K562 (cell line): Measurements from ENCODE around the gene BLOC1S3. TPM values are rescaled to one million over a fixed set of nuclear protein-coding genes. Genes with fewer than 3 reads are reported as not detected.

ENCODE experiments used
- CAMTA2 ChIP-seq: fragments of 250-450 bp; sonication (Bioruptor Pico); conservative IDR thresholded peaks from 2 replicates; pipeline ENCODE4 v1.5.1; 2022
- CBX8 ChIP-seq: fragments of 200-600 bp; sonication (generic); IDR thresholded peaks from 2 replicates; pipeline ENCODE4 v1.6.1; 2012; ENCODE audit warnings: borderline replicate concordance, mixed run types, low read depth, mild to moderate bottlenecking, moderate library complexity, mixed read lengths, low read length, control low read depth, inconsistent platforms; ENCODE audit not compliant: poor library complexity, severe bottlenecking; ENCODE audit errors: extremely low read depth
- CREB3 ChIP-seq: fragments of 450-650 bp; conservative IDR thresholded peaks from 2 replicates; pipeline ENCODE4 v1.6.1; 2016; ENCODE audit warnings: missing genetic modification characterization, low read depth, mild to moderate bottlenecking, missing compliant biosample characterization, moderate library complexity
- FOSL1 ChIP-seq: fragments of 200-800 bp; sonication (Bioruptor generic); conservative IDR thresholded peaks from 2 replicates; pipeline ENCODE4 v1.6.1; 2016; ENCODE audit warnings: missing genetic modification characterization, missing compliant biosample characterization
- GABPB2 ChIP-seq: fragments of 250-450 bp; sonication (Bioruptor Pico); conservative IDR thresholded peaks from 2 replicates; pipeline ENCODE4 v1.5.1; 2021; ENCODE audit warnings: mild to moderate bottlenecking
- HDAC2 ChIP-seq: fragments of 450-650 bp; IDR thresholded peaks from 2 replicates; pipeline ENCODE4 v1.6.1; 2016; ENCODE audit warnings: mild to moderate bottlenecking
- HNRNPL ChIP-seq: fragments of 200-400 bp; formaldehyde crosslinking; IDR thresholded peaks from 2 replicates; pipeline ENCODE4 v1.6.1; 2017; ENCODE audit warnings: low read depth, mild to moderate bottlenecking, low read length
- JUND ChIP-seq, 2 experiments: IDR thresholded peaks; 2 replicates in 1 of 2; 3 replicates in 1 of 2; pipeline ENCODE4 v1.6.1; 2011; ENCODE audit warnings: borderline replicate concordance in 2 of 2, low read depth in 2 of 2, low read length in 2 of 2, improper control_type of control experiment in 1 of 2, missing biosample characterization in 1 of 2, missing genetic modification characterization in 1 of 2, missing genetic modification reagents in 1 of 2
- KDM1A ChIP-seq, 2 experiments: fragments of 450-650 bp; IDR thresholded peaks; 2 replicates each; pipeline ENCODE4 v1.6.1; 2016; ENCODE audit warnings: mild to moderate bottlenecking in 2 of 2
- MIER1 ChIP-seq: fragments of 450-650 bp; IDR thresholded peaks from 2 replicates; pipeline ENCODE4 v1.6.1; 2016; ENCODE audit warnings: antibody characterized with exemption, mild to moderate bottlenecking, low read depth
- NCOR1 ChIP-seq: fragments of 450-650 bp; IDR thresholded peaks from 2 replicates; pipeline ENCODE4 v1.6.1; 2016; ENCODE audit warnings: mild to moderate bottlenecking, moderate library complexity
- NEUROD1 ChIP-seq: fragments of 150-350 bp; IDR thresholded peaks from 2 replicates; pipeline ENCODE4 v1.6.1; 2014; ENCODE audit warnings: borderline replicate concordance, low read length, low read depth; ENCODE audit not compliant: partially characterized antibody
- RFX1 ChIP-seq: fragments of 450-650 bp; IDR thresholded peaks from 2 replicates; pipeline ENCODE4 v1.6.1; 2016; ENCODE audit warnings: mild to moderate bottlenecking, moderate library complexity
- SIN3A ChIP-seq, 2 experiments: fragments of 150-350 bp in 1 of 2; IDR thresholded peaks; 2 replicates each; pipeline ENCODE4 v1.6.1; 2011 to 2016; ENCODE audit warnings: borderline replicate concordance in 2 of 2, low read depth in 2 of 2, low read length in 2 of 2, mild to moderate bottlenecking in 2 of 2, moderate library complexity in 2 of 2; ENCODE audit not compliant: control insufficient read depth in 1 of 2
- SIRT6 ChIP-seq: IDR thresholded peaks from one replicate; pipeline ENCODE4 v1.6.1; 2012; ENCODE audit warnings: low read depth, mild to moderate bottlenecking, control low read depth, inconsistent platforms, low read length, moderate library complexity
- STAG1 ChIP-seq: sonication (generic); formaldehyde crosslinking; IDR thresholded peaks from 2 replicates; pipeline ENCODE4 v1.5.0; 2020; ENCODE audit warnings: missing genetic modification reagents, borderline replicate concordance
- YBX1 ChIP-seq: fragments of 450-650 bp; IDR thresholded peaks from 2 replicates; pipeline ENCODE4 v1.7.1; 2016; ENCODE audit warnings: mild to moderate bottlenecking
- ZNF277 ChIP-seq: fragments of 250-450 bp; sonication (Bioruptor Pico); IDR thresholded peaks from 2 replicates; pipeline ENCODE4 v1.8.0; 2022; ENCODE audit warnings: inconsistent platforms, mild to moderate bottlenecking, moderate library complexity, borderline replicate concordance
- ZNF444 ChIP-seq: fragments of 250-450 bp; sonication (Bioruptor Pico); IDR thresholded peaks from 2 replicates; pipeline ENCODE4 v1.4.0; 2020; ENCODE audit warnings: mild to moderate bottlenecking, moderate library complexity
- polyA plus RNA-seq, 8 experiments: library from polyadenylated mRNA; depleted of rRNA in 4 of 8; stranded (reverse) in 5 of 8; unstranded in 3 of 8; fragments of >200 nt; fragmentation: Nextera tagmentation in 2 of 8; fragmentation: Illumina TruSeq in 1 of 8; extraction: Ambion mirVana in 2 of 8; extraction: Trizol in 1 of 8; gene quantifications; 2 replicates each; pipeline versions ENCODE4 v1.2.1 to v1.2.3, GENCODE V29; 2011 to 2014; ENCODE audit warnings: inconsistent platforms in 1 of 8, missing spikeins in 1 of 8
- total RNA-seq, 7 experiments: library from RNA; depleted of rRNA in 6 of 7; stranded (reverse); fragments of >200 nt in 6 of 7; fragmentation: Illumina TruSeq in 2 of 7; extraction: Trizol in 2 of 7; gene quantifications; 2 replicates each; pipeline versions ENCODE4 v1.2.1 to v1.2.3, GENCODE V29; 2011 to 2021; ENCODE audit warnings: low replicate concordance in 1 of 7
- TF ChIP-seq, protein P1 (sequence below): fragments of 450-650 bp; IDR thresholded peaks from 2 replicates; pipeline ENCODE4 v1.7.1; 2018; ENCODE audit warnings: mild to moderate bottlenecking, low read depth; ENCODE audit not compliant: partially characterized antibody
- TF ChIP-seq, protein P2 (sequence below): IDR thresholded peaks from 2 replicates; pipeline ENCODE4 v1.6.1; 2014; ENCODE audit warnings: antibody characterized with exemption

BLOC1S3 gene
- total and polyA plus RNA-seq, 9 of the 15 experiments (the other 6 are each of a cell fraction or from before 2014, with no cell fraction given) = 3.9 to 20.2 (median 10.4) TPM

DNA sequence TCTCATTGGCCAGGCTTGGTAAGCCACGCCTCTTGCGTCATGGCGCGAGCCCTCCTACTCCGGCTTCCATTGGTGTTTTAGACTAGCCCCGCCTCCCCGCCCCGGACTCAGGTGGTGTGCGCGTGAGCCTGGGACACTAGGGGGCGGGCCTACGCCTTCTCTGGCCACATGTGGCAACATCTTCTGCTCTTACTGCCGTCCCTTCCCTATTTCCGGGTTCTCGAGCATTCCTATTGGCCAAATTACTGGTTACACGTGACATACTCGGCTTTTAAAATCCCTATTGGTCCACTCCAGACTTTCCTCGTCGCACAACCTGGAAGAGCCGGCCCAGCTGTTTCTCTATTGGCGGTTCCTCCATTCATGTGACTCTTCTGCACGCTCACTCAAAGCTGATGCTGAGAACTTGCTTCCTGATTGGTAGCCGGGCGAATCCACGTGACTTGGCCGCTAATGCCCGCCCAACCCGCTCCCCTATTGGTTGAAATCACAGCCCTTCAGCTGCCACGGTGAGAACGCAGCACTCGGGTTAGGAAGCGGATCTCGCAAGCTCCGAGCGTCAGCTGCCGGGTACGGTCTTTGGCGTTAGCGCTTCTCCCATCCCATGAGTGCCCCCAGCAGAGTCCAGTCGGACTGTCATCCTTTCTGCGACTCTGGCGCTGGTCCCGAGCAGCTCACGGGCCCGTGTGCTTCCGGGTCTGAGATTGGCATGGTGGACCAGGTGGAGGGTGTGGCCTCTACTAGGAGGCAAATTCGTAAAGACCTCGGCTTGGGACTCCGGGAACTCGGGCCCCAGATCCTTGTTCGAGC is at the start of gene BLOC1S3 (continued):
- TF ChIP-seq RFX1 (no peak), HNRNPL (no peak), CAMTA2 (CRISPR knock-in tag) (no peak), KDM1A (IDR thresholded peaks at IDR 0.05) (no peak), YBX1 (no peak), JUND (IDR thresholded peaks at IDR 0.05; ENCODE audit: borderline replicate concordance, low read depth, low read length) (no peak; the same call in 1 of the 2 replicates), JUND (tag; IDR thresholded peaks at IDR 0.05; ENCODE audit: borderline replicate concordance, low read depth, low read length) (no peak), SIN3A (IDR thresholded peaks at IDR 0.05; ENCODE audit: borderline replicate concordance in 2 of 2, control insufficient read depth in 1 of 2, low read depth in 2 of 2, low read length in 2 of 2) (peak; percentile 97 to 99), GABPB2 (CRISPR knock-in tag) (no peak), SIRT6 (no peak), NCOR1 (no peak), CBX8 (no peak), CREB3 (tag) (no peak), ZNF277 (no peak), HDAC2 (peak; percentile 88; the same call in 1 of the 2 replicates), FOSL1 (tag) (no peak), NEUROD1 (peak; percentile 81), MIER1 (no peak), ZNF444 (CRISPR knock-in tag) (no peak), STAG1 (CRISPR knock-in tag) (no peak)
- TF ChIP-seq, protein P1, sequence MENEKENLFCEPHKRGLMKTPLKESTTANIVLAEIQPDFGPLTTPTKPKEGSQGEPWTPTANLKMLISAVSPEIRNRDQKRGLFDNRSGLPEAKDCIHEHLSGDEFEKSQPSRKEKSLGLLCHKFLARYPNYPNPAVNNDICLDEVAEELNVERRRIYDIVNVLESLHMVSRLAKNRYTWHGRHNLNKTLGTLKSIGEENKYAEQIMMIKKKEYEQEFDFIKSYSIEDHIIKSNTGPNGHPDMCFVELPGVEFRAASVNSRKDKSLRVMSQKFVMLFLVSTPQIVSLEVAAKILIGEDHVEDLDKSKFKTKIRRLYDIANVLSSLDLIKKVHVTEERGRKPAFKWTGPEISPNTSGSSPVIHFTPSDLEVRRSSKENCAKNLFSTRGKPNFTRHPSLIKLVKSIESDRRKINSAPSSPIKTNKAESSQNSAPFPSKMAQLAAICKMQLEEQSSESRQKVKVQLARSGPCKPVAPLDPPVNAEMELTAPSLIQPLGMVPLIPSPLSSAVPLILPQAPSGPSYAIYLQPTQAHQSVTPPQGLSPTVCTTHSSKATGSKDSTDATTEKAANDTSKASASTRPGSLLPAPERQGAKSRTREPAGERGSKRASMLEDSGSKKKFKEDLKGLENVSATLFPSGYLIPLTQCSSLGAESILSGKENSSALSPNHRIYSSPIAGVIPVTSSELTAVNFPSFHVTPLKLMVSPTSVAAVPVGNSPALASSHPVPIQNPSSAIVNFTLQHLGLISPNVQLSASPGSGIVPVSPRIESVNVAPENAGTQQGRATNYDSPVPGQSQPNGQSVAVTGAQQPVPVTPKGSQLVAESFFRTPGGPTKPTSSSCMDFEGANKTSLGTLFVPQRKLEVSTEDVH = peak; percentile 97
- TF ChIP-seq, protein P2, sequence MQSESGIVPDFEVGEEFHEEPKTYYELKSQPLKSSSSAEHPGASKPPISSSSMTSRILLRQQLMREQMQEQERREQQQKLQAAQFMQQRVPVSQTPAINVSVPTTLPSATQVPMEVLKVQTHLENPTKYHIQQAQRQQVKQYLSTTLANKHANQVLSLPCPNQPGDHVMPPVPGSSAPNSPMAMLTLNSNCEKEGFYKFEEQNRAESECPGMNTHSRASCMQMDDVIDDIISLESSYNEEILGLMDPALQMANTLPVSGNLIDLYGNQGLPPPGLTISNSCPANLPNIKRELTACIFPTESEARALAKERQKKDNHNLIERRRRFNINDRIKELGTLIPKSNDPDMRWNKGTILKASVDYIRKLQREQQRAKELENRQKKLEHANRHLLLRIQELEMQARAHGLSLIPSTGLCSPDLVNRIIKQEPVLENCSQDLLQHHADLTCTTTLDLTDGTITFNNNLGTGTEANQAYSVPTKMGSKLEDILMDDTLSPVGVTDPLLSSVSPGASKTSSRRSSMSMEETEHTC = peak; percentile 64; the same call in 1 of the 2 replicates
